ENCODE measurements around the gene MARK1. TPM values are rescaled to one million over a fixed set of nuclear protein-coding genes. Genes with fewer than 3 reads are reported as not detected.

MARK1 gene
- total and polyA plus RNA-seq, 2 donors (not counting 1 experiment from before 2014, with no cell fraction given) = 0.99 to 1.1 TPM

DNA sequence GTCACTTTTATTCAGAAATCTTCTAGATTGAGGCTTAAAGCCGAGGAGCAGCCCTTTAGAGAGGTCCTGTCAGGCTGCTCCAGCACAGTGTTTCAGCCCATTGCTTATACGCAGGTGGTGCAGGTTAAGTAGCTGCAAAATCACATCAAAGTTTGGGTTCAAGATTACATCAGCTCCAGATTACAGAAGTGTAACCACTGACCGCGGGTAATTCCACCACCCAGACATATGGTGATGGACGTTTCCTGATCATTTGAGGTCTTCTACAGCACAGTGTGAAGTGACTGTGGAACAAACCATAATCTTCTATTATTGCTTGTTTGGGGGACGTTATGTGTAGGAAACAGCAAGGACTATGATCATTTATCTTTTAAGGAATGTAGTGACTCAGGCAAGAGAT lies 174.0 kb downstream of the MARK1 start:
- TF ChIP-seq EZH2 (IDR thresholded peaks at IDR 0.05; ENCODE audit: low read length, missing control alignments) = no peak
- TF ChIP-seq, protein P1, sequence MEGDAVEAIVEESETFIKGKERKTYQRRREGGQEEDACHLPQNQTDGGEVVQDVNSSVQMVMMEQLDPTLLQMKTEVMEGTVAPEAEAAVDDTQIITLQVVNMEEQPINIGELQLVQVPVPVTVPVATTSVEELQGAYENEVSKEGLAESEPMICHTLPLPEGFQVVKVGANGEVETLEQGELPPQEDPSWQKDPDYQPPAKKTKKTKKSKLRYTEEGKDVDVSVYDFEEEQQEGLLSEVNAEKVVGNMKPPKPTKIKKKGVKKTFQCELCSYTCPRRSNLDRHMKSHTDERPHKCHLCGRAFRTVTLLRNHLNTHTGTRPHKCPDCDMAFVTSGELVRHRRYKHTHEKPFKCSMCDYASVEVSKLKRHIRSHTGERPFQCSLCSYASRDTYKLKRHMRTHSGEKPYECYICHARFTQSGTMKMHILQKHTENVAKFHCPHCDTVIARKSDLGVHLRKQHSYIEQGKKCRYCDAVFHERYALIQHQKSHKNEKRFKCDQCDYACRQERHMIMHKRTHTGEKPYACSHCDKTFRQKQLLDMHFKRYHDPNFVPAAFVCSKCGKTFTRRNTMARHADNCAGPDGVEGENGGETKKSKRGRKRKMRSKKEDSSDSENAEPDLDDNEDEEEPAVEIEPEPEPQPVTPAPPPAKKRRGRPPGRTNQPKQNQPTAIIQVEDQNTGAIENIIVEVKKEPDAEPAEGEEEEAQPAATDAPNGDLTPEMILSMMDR (conservative IDR thresholded peaks at IDR 0.05 in 1 of 2, IDR thresholded peaks at IDR 0.05 in 1 of 2; ENCODE audit: low read depth in 1 of 2, low read length in 2 of 2) = no peak
- no peak for DNase-seq (ENCODE audit: low read depth in 2 of 2)
- Histone ChIP-seq H4K20me1 (ENCODE audit: control insufficient read depth, extremely low read depth, insufficient read depth, low read length) (no peaks in the 10 kb centered on the region), H3K9ac (ENCODE audit: insufficient read depth, low read length) (no peak overlapping the region), H3K9me3 (ENCODE audit: control insufficient read depth, insufficient read depth, low read depth, low read length) (no peaks in the 10 kb centered on the region), H3K27me3 (ENCODE audit: control insufficient read depth, insufficient read depth, low read length) (no peaks in the 10 kb centered on the region), H3K4me2 (ENCODE audit: extremely low read depth, insufficient read depth, low read length) (no peak overlapping the region), H3K4me1 (ENCODE audit: control insufficient read depth, extremely low read depth, insufficient read depth, low read length) (no peaks in the 10 kb centered on the region), H3K79me2 (ENCODE audit: control insufficient read depth, insufficient read depth, low read length) (no peaks in the 10 kb centered on the region), H3K4me3 (replicated peaks in 1 of 4; ENCODE audit: control extremely low read depth in 1 of 4, insufficient read depth in 1 of 4, low read depth in 3 of 4, low read length in 4 of 4) (no peak overlapping the region), H2AFZ (ENCODE audit: low read length) (no peak overlapping the region), H3K36me3 (ENCODE audit: control insufficient read depth, insufficient read depth, low read length) (no peaks in the 10 kb centered on the region), H3K27ac (ENCODE audit: insufficient read depth, low read length) (no peak overlapping the region)

DNA sequence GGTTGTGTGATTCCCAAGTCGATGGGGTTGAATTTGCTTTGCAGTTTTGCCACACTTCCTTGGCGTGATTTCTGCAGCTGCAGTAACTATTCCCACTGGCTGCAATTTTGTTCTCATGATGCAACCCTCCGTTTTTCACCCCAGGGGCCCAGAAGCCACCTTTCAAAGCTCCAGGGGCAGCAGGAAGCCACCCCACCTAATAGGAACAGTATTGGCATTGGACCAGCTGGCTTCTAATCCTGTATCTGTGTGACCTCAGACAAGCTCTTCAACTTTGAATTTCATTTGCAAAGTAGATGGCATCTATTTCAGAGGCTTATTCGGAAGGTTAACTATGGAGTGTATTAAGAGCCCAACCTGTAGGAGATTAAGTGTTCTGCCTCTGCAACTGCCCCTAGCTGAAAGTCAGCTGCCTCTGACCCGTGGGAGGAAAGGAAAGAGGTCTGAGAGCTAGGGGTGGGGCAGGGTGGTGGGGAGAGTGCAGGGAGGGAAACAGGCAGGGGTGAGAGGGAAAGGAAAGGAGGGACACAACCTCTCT lies 174.9 kb downstream of the MARK1 start:
- H3K9ac ChIP-seq (ENCODE audit: insufficient read depth, low read length) = no peak overlapping the region
- no peaks in the 10 kb centered on the region for H4K20me1 ChIP-seq (ENCODE audit: control insufficient read depth, extremely low read depth, insufficient read depth, low read length)
- H3K4me1 ChIP-seq (ENCODE audit: control insufficient read depth, extremely low read depth, insufficient read depth, low read length) = no peaks in the 10 kb centered on the region
- no peaks in the 10 kb centered on the region for H3K36me3 ChIP-seq (ENCODE audit: control insufficient read depth, insufficient read depth, low read length)
- no peaks in the 10 kb centered on the region for H3K79me2 ChIP-seq (ENCODE audit: control insufficient read depth, insufficient read depth, low read length)
- TF ChIP-seq EZH2 (IDR thresholded peaks at IDR 0.05; ENCODE audit: low read length, missing control alignments) = no peak
- TF ChIP-seq, protein P1 (conservative IDR thresholded peaks at IDR 0.05 in 1 of 2, IDR thresholded peaks at IDR 0.05 in 1 of 2; ENCODE audit: low read depth in 1 of 2, low read length in 2 of 2) = no peak
- H3K4me3 ChIP-seq (replicated peaks in 1 of 4; ENCODE audit: control extremely low read depth in 1 of 4, insufficient read depth in 1 of 4, low read depth in 3 of 4, low read length in 4 of 4) = no peak overlapping the region
- H3K27ac ChIP-seq (ENCODE audit: insufficient read depth, low read length) = no peak overlapping the region
- H2AFZ ChIP-seq (ENCODE audit: low read length) = no peak overlapping the region
- no peak for DNase-seq (ENCODE audit: low read depth in 2 of 2)
- H3K4me2 ChIP-seq (ENCODE audit: extremely low read depth, insufficient read depth, low read length) = no peak overlapping the region
- no peaks in the 10 kb centered on the region for H3K9me3 ChIP-seq (ENCODE audit: control insufficient read depth, insufficient read depth, low read depth, low read length)
- H3K27me3 ChIP-seq (ENCODE audit: control insufficient read depth, insufficient read depth, low read length) = no peaks in the 10 kb centered on the region

DNA sequence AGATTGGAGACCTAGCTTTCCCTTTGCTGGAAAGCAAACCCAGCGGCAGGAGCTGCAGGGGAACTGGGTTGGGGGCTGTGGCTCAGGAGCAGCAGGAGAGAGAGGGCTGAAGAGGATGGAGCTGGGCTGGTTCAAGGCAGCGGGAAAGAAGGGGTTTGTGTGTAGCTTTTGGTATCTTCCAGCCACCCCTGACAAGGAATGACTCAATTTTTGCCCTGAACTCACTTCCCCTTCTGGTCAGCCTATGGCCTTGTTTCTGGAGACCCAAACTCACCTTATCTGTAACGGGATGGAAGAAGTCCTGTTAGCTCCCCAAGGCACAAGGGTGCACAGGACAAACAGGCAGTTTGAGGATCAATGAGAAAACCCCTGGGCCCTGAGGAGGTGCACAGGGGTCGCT lies 175.4 kb downstream of the MARK1 start:
- H3K9me3 ChIP-seq (ENCODE audit: control insufficient read depth, insufficient read depth, low read depth, low read length) = no peaks in the 10 kb centered on the region
- no peaks in the 10 kb centered on the region for H3K36me3 ChIP-seq (ENCODE audit: control insufficient read depth, insufficient read depth, low read length)
- no peaks in the 10 kb centered on the region for H3K27me3 ChIP-seq (ENCODE audit: control insufficient read depth, insufficient read depth, low read length)
- DNase-seq (ENCODE audit: low read depth in 2 of 2) = no peak
- H3K9ac ChIP-seq (ENCODE audit: insufficient read depth, low read length) = no peak overlapping the region
- no peaks in the 10 kb centered on the region for H4K20me1 ChIP-seq (ENCODE audit: control insufficient read depth, extremely low read depth, insufficient read depth, low read length)
- no peaks in the 10 kb centered on the region for H3K79me2 ChIP-seq (ENCODE audit: control insufficient read depth, insufficient read depth, low read length)
- H3K4me3 ChIP-seq (replicated peaks in 1 of 4; ENCODE audit: control extremely low read depth in 1 of 4, insufficient read depth in 1 of 4, low read depth in 3 of 4, low read length in 4 of 4) = no peak overlapping the region
- H2AFZ ChIP-seq (ENCODE audit: low read length) = no peak overlapping the region
- H3K27ac ChIP-seq (ENCODE audit: insufficient read depth, low read length) = no peak overlapping the region
- TF ChIP-seq, protein P1 (conservative IDR thresholded peaks at IDR 0.05 in 1 of 2, IDR thresholded peaks at IDR 0.05 in 1 of 2; ENCODE audit: low read depth in 1 of 2, low read length in 2 of 2) = no peak
- TF ChIP-seq EZH2 (IDR thresholded peaks at IDR 0.05; ENCODE audit: low read length, missing control alignments) = no peak
- no peaks in the 10 kb centered on the region for H3K4me1 ChIP-seq (ENCODE audit: control insufficient read depth, extremely low read depth, insufficient read depth, low read length)
- H3K4me2 ChIP-seq (ENCODE audit: extremely low read depth, insufficient read depth, low read length) = no peak overlapping the region
